Esophagus squamous epithelium (tissue), 4 donors: Measurements from ENCODE around the gene DPH7.

Experiments used
- POLR2A ChIP-seq, 4 donors: fragments of 450-650 bp; IDR thresholded peaks; one replicate each; pipeline ENCODE4 v1.6.1; 2017; ENCODE audit warnings: antibody characterized with exemption in 4 of 4, mild to moderate bottlenecking in 4 of 4, moderate library complexity in 3 of 4
- TF ChIP-seq, protein P1 (sequence below), 6 experiments: fragments of 450-650 bp in 4 of 6; fragments of 200-600 bp in 2 of 6; sonication (generic) in 2 of 6; IDR thresholded peaks; one replicate each; pipeline ENCODE4 v1.5.1; 2016 to 2019; ENCODE audit warnings: antibody characterized with exemption in 6 of 6, mild to moderate bottlenecking in 4 of 6, moderate library complexity in 4 of 6

DNA sequence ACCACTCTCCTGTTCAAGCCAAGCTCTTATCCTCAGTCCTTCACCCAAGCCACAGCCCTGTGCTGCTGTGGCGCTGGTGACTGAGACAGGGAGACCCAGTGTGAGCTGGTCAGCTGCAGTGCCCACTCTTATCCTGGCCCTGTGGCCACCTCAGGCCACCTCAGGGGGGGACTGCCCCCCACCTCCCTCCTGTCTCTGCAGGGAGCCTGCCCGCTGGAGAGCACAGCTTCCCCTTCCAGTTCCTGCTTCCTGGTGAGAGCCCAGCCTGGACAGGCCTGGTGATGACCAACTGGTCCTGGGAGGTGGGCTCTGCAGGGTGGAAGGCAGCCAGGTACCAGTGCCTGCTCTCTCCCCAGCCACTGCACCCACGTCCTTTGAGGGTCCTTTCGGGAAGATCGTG, 34.5 kb upstream of the DPH7 start:
- TF ChIP-seq, protein P1, sequence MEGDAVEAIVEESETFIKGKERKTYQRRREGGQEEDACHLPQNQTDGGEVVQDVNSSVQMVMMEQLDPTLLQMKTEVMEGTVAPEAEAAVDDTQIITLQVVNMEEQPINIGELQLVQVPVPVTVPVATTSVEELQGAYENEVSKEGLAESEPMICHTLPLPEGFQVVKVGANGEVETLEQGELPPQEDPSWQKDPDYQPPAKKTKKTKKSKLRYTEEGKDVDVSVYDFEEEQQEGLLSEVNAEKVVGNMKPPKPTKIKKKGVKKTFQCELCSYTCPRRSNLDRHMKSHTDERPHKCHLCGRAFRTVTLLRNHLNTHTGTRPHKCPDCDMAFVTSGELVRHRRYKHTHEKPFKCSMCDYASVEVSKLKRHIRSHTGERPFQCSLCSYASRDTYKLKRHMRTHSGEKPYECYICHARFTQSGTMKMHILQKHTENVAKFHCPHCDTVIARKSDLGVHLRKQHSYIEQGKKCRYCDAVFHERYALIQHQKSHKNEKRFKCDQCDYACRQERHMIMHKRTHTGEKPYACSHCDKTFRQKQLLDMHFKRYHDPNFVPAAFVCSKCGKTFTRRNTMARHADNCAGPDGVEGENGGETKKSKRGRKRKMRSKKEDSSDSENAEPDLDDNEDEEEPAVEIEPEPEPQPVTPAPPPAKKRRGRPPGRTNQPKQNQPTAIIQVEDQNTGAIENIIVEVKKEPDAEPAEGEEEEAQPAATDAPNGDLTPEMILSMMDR (IDR thresholded peaks at IDR 0.05), result no peak
- no peak for TF ChIP-seq POLR2A (IDR thresholded peaks at IDR 0.05)
